Lung (tissue), 12 donors: ENCODE data around the gene CAP2. TPM values are rescaled to one million over a fixed set of nuclear protein-coding genes. Genes with fewer than 3 reads are reported as not detected.

Source experiments
- ATAC-seq: fragments of 200-7000 bp; cut with Tn5 transposase; one replicate; pipeline ENCODE4 v1.9.1; 2020; ENCODE audit warnings: moderate number of reproducible peaks; ENCODE audit not compliant: insufficient read depth, low FRiP score
- DNase-seq, 3 donors: peaks; one replicate each; pipeline ENCODE4 v3.0.0-alpha.2; 2013 to 2017
- H3K27ac ChIP-seq, 2 donors: one replicate each; pipeline ENCODE4 v1.5.1; 2013; ENCODE audit warnings: mild to moderate bottlenecking in 2 of 2, moderate library complexity in 2 of 2, control low read depth in 1 of 2, inconsistent platforms in 1 of 2, low read depth in 1 of 2, low read length in 1 of 2
- H3K27me3 ChIP-seq, 3 donors: one replicate each; pipeline ENCODE4 v1.5.1; 2013; ENCODE audit warnings: low read length in 2 of 3; ENCODE audit not compliant: control insufficient read depth in 3 of 3, insufficient read depth in 3 of 3
- H3K36me3 ChIP-seq, 4 donors: one replicate each; pipeline ENCODE4 v1.5.1; 2013; ENCODE audit warnings: low read length in 4 of 4, mild to moderate bottlenecking in 1 of 4, moderate library complexity in 1 of 4; ENCODE audit not compliant: control insufficient read depth in 4 of 4, insufficient read depth in 4 of 4
- H3K4me1 ChIP-seq, 5 donors: one replicate each; pipeline ENCODE4 v1.5.1; 2013; ENCODE audit warnings: low read length in 5 of 5, mild to moderate bottlenecking in 2 of 5, moderate library complexity in 1 of 5; ENCODE audit not compliant: control insufficient read depth in 5 of 5, insufficient read depth in 5 of 5
- H3K4me3 ChIP-seq: one replicate; pipeline ENCODE4 v1.5.1; 2013; ENCODE audit warnings: mild to moderate bottlenecking, control low read depth, moderate library complexity
- H3K9ac ChIP-seq, 2 donors: one replicate each; pipeline ENCODE4 v1.5.1; 2013; ENCODE audit warnings: low read length in 2 of 2, control low read depth in 1 of 2; ENCODE audit not compliant: insufficient read depth in 1 of 2
- H3K9me3 ChIP-seq, 4 donors: one replicate each; pipeline ENCODE4 v1.5.1; 2013; ENCODE audit warnings: low read length in 3 of 4, mild to moderate bottlenecking in 1 of 4, moderate library complexity in 1 of 4; ENCODE audit not compliant: control insufficient read depth in 4 of 4, insufficient read depth in 3 of 4
- CTCF ChIP-seq: IDR thresholded peaks from 2 replicates; pipeline ENCODE4 v1.5.1; 2012; ENCODE audit warnings: mild to moderate bottlenecking; ENCODE audit errors: control extremely low read depth, extremely low read depth
- WGBS, 2 donors: extraction: QIAGEN DNeasy Blood & Tissue Kit; methylation state at CpG; one replicate each; pipeline ENCODE4 v1.1.7; 2013; 5-methylcytosine and 5-hydroxymethylcytosine counted together
- polyA plus RNA-seq, 2 donors: library from polyadenylated mRNA; stranded (reverse); fragments of 200-250 nt; gene quantifications; one replicate each; pipeline ENCODE4 v1.2.1, GENCODE V29; 2013
- total RNA-seq, 2 donors: library from RNA; depleted of rRNA in 1 of 2; stranded (reverse); fragments of >200 nt in 1 of 2; gene quantifications; one replicate each; pipeline ENCODE4 v1.2.1, GENCODE V29; 2014 to 2021
- donor health status: control.
- donor health status: control.
- donor health status: Bipolar disorder and iron deficiency.
- donor health status: healthy.
- donor health status: DM: yes; HTN: yes; CAD: no.

Gene CAP2
- total and polyA plus RNA-seq, 4 donors: 2.0 to 5.7 (median 3.4) TPM

- H3K4me1 ChIP-seq: peaks cover 0 to 11% (median 0%) of the 10 kb centered on the region in 5 donors
- H3K27me3 ChIP-seq: peaks cover 0 to 2% (median 0%) of the 10 kb centered on the region in 3 donors
- no peak overlapping the region for H3K27ac ChIP-seq
- no peak overlapping the region for H3K9ac ChIP-seq
- H3K36me3 ChIP-seq: no peaks in the 10 kb centered on the region
- no peaks in the 10 kb centered on the region for H3K9me3 ChIP-seq
- DNase-seq (no peak), ATAC-seq (no peak)
- WGBS, 2 donors: 33 to 70% methylated on average over 3 of the region's 3 CpGs
- no peak for TF ChIP-seq CTCF
- H3K4me3 ChIP-seq: no peak overlapping the region
Measured at GRCh38 chr6:17388365-17388764, 5.0 kb upstream of the CAP2 start.

- peaks cover 0 to 11% (median 0%) of the 10 kb centered on the region in 5 donors for H3K4me1 ChIP-seq
- no peak overlapping the region for H3K27ac ChIP-seq
- ATAC-seq (no peak), DNase-seq (no peak)
- no peaks in the 10 kb centered on the region for H3K36me3 ChIP-seq
- no peak overlapping the region for H3K9ac ChIP-seq
- no peak for TF ChIP-seq CTCF
- no peaks in the 10 kb centered on the region for H3K9me3 ChIP-seq
- WGBS, 2 donors: 95 to 96% methylated on average over 4 of the region's 4 CpGs
- H3K4me3 ChIP-seq: no peak overlapping the region
- H3K27me3 ChIP-seq: peaks cover 0 to 2% (median 0%) of the 10 kb centered on the region in 3 donors
Measured at GRCh38 chr6:17389274-17389847, 4.0 kb upstream of the CAP2 start.

- Histone ChIP-seq H3K4me1 (peaks cover 0 to 11% (median 0%) of the 10 kb centered on the region in 5 donors), H3K9me3 (no peaks in the 10 kb centered on the region), H3K27me3 (peaks cover 0 to 2% (median 0%) of the 10 kb centered on the region in 3 donors), H3K27ac (no peak overlapping the region), H3K4me3 (no peak overlapping the region), H3K36me3 (no peaks in the 10 kb centered on the region), H3K9ac (no peak overlapping the region)
- TF ChIP-seq CTCF: no peak
- ATAC-seq: no peak
- no peak for DNase-seq
- WGBS, 2 donors: 86 to 91% methylated on average over 3 of the region's 3 CpGs
Measured at GRCh38 chr6:17390276-17390675, 3.1 kb upstream of the CAP2 start.

GRCh38 chr6:17391976-17392375 is 1.4 kb upstream of the CAP2 start:
- Histone ChIP-seq H3K27ac (no peak overlapping the region), H3K9me3 (no peaks in the 10 kb centered on the region), H3K4me3 (no peak overlapping the region), H3K36me3 (no peaks in the 10 kb centered on the region), H3K9ac (no peak overlapping the region), H3K27me3 (peaks cover 0 to 2% (median 0%) of the 10 kb centered on the region in 3 donors), H3K4me1 (peaks cover 0 to 11% (median 0%) of the 10 kb centered on the region in 5 donors)
- ATAC-seq (no peak), DNase-seq (no peak)
- no peak for TF ChIP-seq CTCF
- 94 to 97% methylated on average over 2 of the region's 2 CpGs for WGBS, 2 donors
